Uterus (tissue), 2 donors: ENCODE results near the gene COMMD8.

Experiments used
- CTCF ChIP-seq, 4 experiments: fragments of 200-600 bp in 2 of 4; fragments of 450-650 bp in 2 of 4; sonication (generic) in 2 of 4; IDR thresholded peaks; one replicate each; pipeline ENCODE4 v1.5.1; 2016 to 2019; ENCODE audit warnings: antibody characterized with exemption in 4 of 4, mild to moderate bottlenecking in 2 of 4, moderate library complexity in 1 of 4
- POLR2A ChIP-seq, 2 donors: fragments of 450-650 bp; IDR thresholded peaks; one replicate each; pipeline ENCODE4 v1.6.1; 2016; ENCODE audit warnings: antibody characterized with exemption in 2 of 2, mild to moderate bottlenecking in 1 of 2, moderate library complexity in 1 of 2

- no peak for TF ChIP-seq CTCF (IDR thresholded peaks at IDR 0.05)
- no peak for TF ChIP-seq POLR2A (IDR thresholded peaks at IDR 0.05)
These were observed 53.2 kb downstream of the COMMD8 start for GRCh38 chr4:47410271-47410670.
